ENCODE results near the gene SLC16A11.

Gene SLC16A11

DNA sequence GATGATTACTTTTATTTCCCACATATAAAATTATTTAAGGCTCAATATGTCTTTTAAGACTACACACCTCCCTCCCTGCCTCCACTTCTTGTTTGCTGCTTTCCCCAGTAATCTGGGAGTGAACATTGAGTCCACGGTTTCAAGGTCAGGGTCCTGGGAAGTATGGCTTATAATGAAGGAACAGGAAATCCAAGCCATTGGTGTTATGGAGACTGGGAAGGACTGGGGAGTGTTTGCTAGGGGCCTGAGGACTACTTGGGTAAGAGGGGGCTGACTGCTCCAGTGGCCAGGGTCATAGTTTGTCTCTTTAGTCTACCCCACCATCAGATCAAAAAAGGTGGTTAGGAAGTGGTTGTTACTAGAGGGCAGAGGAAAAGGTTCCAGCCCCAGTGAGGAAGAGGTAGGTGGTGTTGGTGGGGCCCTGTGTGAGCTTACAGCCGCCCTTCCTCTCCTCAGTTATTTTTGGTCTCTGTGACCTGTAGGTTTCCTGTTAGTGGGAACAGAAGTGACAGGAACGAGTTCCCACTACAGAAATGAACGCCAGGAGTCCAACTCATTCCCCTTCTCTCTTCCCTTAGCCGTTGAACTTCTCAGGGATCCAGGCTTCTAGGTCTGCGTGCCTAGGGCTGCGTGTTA lies 8.8 kb downstream of the SLC16A11 start:
- in situ Hi-C loops (cut with HindIII; ENCODE audit: low pct_ligation_motif_present, low pct_unique_long_range_greater_than_20kb, low sequenced_read_pairs) = no loop called here
- DNase-seq = no peak

DNA sequence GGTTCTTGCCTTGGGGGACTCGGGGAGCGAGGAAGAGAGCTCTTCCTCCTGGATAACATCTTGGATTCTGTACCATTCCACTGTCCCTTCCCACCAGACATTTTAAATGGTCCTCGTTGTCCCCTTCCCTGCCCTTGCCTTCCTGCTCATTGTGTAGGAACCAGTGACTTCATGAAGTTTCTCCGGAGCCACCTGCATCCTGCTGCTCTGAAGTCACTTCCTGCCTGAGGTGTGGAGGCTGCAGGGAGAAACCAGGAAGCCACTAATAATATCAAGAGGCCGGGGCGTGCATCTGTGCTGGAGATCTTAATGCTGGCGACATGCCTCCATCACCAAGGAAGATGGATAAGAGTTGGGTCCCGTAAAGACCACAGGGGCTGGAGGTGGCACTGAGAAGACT lies 14.2 kb downstream of the SLC16A11 start:
- DNase-seq = no peak
- in situ Hi-C loops (cut with HindIII; ENCODE audit: low pct_ligation_motif_present, low pct_unique_long_range_greater_than_20kb, low sequenced_read_pairs) = no loop called here

DNA sequence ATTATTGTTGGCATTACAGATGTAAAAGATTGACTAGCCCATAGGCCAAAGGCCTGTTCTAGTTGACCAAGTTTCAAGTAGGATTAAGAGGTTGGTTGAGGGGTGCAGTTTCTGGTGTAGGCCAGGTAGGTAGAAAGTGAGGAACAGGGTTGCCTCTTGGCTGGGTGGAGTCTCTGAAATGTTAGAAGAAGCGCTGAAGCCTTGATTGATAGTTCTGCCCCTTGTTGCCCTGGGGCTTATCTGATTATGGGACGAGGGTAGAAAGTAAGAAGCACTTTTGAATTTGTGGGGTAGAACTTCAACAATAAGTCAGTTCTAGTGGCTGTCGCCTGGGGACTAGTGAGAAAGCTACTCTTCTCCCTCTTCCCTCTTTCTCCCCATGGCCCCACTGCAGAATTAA lies 14.8 kb downstream of the SLC16A11 start:
- in situ Hi-C loops (cut with HindIII; ENCODE audit: low pct_ligation_motif_present, low pct_unique_long_range_greater_than_20kb, low sequenced_read_pairs) = no loop called here
- no peak for DNase-seq

DNA sequence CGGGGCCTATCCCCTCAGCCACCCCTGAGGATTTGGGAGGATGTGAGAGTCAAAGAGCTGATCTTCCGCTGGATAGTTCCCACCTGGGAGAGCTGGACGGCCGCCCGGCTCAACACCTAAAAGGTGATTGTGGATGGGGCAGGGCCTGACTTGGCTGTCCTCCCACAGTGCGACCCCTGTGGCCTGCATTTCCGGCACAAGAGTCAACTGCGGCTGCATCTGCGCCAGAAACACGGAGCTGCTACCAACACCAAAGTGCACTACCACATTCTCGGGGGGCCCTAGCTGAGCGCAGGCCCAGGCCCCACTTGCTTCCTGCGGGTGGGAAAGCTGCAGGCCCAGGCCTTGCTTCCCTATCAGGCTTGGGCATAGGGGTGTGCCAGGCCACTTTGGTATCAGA lies 16.6 kb downstream of the SLC16A11 start:
- in situ Hi-C loops (cut with HindIII; ENCODE audit: low pct_ligation_motif_present, low pct_unique_long_range_greater_than_20kb, low sequenced_read_pairs) = no loop called here
- no peak for DNase-seq

DNA sequence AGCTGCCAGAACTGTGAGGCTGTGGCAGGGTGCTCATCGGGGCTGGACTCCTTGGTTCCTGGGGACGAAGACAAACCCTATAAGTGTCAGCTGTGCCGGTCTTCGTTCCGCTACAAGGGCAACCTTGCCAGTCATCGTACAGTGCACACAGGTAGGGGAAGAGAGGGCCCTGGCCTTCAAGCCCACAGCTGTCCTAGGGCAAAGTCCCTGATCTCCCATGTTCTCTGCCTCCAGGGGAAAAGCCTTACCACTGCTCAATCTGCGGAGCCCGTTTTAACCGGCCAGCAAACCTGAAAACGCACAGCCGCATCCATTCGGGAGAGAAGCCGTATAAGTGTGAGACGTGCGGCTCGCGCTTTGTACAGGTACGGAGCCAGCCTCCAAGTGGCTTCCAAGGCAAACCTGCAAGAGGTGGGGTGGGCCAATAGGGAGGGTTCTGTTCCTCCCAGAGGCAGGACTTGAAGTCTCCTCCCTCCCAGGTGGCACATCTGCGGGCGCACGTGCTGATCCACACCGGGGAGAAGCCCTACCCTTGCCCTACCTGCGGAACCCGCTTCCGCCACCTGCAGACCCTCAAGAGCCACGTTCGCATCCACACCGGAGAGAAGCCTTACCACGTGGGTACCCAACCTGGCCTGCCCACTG lies 17.3 kb downstream of the SLC16A11 start:
- DNase-seq = no peak
- in situ Hi-C loops (cut with HindIII; ENCODE audit: low pct_ligation_motif_present, low pct_unique_long_range_greater_than_20kb, low sequenced_read_pairs) = no loop called here

DNA sequence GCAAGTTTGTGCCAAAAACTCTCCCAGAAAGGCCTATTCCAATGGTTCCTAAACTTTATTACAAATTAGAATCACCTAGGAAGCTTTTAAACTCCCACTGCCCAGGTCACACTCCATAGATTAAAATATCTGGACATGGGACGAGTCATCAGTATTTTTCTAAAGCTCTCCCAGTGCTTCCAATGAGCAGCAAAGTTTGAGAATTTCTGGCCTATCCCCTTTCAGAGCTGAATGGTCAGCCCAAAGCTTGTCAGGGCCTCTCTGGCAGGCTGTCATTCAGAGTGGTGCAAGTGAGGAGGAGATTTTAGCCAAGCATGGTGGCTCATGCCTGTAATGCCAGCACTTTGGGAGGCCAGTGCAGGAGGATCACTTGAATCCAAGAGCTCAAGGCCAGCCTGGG lies 18.6 kb downstream of the SLC16A11 start:
- in situ Hi-C loops (cut with HindIII; ENCODE audit: low pct_ligation_motif_present, low pct_unique_long_range_greater_than_20kb, low sequenced_read_pairs) = no loop called here
- DNase-seq = peak; percentile 60

DNA sequence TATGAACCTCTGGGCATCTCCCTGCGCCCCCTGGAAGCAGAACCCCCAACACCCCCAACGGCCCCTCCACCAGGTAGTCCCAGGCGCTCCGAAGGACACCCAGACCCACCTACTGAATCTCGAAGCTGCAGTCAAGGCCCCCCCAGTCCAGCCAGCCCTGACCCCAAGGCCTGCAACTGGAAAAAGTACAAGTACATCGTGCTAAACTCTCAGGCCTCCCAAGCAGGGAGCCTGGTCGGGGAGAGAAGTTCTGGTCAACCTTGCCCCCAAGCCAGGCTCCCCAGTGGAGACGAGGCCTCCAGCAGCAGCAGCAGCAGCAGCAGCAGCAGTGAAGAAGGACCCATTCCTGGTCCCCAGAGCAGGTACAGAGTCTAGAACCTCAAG lies 19.5 kb downstream of the SLC16A11 start:
- DNase-seq = no peak
- in situ Hi-C loops (cut with HindIII; ENCODE audit: low pct_ligation_motif_present, low pct_unique_long_range_greater_than_20kb, low sequenced_read_pairs) = no loop called here

DNA sequence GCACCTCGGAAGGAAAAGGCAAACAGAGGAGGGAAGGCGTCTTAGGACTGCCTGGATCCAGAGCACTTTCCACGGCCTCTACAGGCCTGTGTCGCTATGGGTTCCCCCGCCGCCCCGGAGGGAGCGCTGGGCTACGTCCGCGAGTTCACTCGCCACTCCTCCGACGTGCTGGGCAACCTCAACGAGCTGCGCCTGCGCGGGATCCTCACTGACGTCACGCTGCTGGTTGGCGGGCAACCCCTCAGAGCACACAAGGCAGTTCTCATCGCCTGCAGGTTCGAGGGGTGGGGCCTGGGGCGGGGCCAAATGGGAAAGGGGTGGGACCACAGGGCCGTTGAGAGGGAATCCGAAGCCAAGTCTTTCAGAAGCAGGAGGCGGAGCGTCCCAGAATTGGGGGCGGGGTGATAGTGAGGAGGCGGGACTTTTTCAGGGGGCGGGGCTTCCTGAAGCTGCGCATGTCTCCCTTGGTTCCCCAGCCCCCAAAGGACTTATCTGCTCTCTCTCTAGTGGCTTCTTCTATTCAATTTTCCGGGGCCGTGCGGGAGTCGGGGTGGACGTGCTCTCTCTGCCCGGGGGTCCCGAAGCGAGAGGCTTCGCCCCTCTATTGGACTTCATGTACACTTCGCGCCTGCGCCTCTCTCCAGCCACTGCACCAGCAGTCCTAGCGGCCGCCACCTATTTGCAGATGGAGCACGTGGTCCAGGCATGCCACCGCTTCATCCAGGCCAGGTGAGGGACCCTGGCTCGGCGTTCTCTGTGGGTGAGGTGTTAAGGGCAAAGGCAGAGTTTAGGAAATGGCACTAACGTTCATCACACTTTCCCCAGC lies 20.1 kb downstream of the SLC16A11 start:
- in situ Hi-C loops (cut with HindIII; ENCODE audit: low pct_ligation_motif_present, low pct_unique_long_range_greater_than_20kb, low sequenced_read_pairs) = no loop called here
- DNase-seq = no peak

DNA sequence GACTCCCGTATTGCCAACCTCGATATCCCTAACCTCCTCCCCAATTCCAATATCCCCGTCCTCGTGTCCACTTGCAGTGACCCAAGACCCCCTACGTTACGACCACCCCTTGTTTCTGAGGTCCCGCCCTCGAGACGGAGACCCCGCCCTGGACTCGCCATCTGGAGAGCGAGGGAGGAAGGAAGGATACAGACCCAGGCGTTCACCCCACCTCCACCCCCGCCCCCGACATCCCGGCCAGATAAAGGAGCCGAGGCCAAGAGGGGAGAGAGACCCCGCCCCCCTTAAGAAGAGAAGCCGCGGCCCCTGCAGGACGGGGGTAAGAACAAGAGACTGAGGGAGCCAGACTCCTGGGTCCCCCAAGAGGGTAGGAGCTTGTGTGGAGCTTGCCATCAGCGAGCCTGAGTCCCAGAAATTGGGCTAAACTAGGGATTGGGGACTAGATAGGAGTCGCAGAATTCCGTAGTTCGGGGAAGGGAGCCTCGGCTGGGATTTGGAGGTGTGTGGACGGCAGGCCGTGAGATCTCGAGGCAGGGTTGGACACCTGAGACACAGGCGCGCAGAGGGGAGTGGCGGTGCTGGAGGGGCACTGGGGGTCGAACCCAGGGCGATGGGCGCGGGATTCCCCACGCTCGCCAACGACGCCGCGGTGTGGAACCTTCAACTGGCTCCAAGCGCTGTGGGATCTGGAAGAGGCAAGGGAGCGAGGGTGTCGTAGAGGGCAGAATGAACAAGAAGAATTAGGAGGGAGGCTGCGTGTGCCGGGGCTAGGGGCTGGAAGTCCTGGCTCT lies 20.9 kb downstream of the SLC16A11 start, which contains the start of gene BCL6B:
BCL6B (plus strand) TSS at position 270 of the 791 bp plus-strand sequence. CDS start 622 bp downstream, outside the sequence.
- in situ Hi-C loops (cut with HindIII; ENCODE audit: low pct_ligation_motif_present, low pct_unique_long_range_greater_than_20kb, low sequenced_read_pairs) = no loop called here
- no peak for DNase-seq

DNA sequence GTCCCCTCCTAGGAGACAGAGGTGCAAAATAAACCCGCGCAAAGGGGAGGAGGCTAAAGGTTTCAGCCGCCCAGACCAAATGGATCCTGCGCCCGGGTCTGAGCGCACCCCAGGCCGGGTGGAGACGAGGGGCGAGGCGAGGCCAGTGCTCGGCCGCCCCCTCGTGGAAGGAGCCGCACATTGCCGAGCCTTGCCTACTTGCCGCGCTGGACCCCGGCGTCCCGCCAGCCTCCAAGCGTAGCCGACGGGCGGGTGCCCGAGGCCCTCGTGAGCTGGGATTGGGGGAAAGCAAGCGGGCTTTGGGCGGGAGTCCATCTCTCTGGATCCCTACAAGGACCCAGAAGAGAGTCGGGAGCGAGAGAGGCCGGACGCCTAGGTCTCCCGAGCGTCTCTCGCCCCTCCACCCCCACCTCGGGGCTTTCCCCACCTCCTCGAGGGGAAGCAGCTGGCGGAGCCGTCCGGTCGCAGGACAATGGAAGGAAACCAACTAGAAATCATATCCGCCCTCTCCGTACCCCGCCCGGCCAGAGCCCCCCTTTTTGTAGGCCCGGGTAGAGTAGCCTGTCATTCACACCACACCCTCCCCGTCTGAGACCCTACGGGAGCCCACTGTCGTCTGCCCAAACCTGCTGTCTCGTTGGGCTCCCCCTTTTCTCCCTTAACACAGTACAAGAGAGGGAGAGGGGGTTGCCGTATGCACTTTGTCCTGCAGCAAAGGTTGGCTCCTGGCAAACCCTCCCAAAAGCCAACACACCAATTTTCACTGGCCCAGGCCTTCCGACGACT lies 21.7 kb downstream of the SLC16A11 start:
- peak; percentile 73 for DNase-seq
- in situ Hi-C loops (cut with HindIII; ENCODE audit: low pct_ligation_motif_present, low pct_unique_long_range_greater_than_20kb, low sequenced_read_pairs) = no loop called here

DNA sequence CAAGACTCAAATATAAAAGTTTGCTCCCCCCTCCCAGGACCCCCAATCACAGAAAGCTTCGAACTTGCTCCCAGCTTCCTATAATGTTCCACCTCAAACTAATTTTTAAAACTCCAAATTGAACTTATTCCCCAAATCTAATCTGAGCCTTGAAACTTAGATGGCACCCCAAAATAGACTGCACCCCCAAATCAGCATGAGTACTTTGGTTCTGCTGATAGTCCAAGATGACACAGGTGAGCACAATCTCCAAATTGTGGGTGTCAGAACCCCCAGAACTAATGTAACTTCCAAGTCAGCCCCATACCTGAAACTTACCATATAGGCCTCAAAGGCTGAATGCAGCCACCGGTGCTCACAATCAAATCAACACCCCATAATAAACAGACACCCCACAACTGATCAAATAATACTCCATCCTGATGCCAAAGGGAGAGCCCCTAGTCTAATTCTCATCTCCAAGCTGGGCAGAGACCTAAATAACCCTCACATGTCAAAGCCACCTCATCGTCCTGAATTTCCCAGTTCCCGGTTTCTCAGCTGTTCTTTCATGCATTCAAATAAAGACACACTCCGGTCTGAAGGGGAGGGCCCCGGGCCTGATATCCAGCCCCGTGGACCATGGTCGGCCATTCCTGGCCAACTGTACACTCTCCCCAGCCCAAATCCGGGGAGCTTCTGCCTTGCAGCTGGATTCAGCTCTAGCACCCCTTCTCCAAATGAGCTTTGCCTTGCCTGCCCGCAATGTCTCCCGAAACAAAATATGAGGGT lies 22.8 kb downstream of the SLC16A11 start:
- in situ Hi-C loops (cut with HindIII; ENCODE audit: low pct_ligation_motif_present, low pct_unique_long_range_greater_than_20kb, low sequenced_read_pairs) = no loop called here
- no peak for DNase-seq

DNA sequence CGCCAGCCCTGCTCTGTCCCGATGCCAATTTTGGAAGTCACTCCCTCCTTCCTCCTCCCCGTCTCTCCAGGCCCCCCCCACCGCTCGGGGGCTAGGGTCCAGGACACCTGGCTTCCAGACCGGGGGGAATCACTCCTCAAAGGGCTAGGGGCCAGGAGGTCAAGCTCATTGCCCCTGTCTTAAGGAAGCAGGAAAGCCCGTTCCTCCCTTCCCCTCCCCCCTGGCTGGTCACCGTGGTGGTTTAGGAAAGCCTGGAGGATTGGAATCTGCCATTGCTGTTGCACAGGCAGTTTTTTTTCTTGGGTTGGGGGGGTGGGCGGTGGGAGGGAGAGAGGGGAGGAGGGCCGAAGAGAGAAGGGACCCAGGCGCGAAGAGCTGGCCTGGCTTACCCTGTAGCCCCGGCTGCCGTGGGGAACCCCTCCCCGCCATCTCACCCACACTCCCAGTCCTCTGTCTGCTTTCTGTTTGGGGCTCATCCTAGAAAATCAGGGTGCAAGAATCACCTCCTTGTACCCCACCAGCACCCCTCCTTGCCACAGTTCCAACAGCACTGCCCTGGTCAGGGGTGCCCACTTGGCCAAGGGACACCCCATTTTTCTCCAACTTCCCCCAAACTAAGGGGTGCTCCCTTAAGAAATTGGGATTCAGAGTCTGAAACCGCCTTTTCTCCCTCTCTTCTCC lies 23.9 kb downstream of the SLC16A11 start:
- in situ Hi-C loops (cut with HindIII; ENCODE audit: low pct_ligation_motif_present, low pct_unique_long_range_greater_than_20kb, low sequenced_read_pairs) = no loop called here
- DNase-seq = peak; percentile 64

DNA sequence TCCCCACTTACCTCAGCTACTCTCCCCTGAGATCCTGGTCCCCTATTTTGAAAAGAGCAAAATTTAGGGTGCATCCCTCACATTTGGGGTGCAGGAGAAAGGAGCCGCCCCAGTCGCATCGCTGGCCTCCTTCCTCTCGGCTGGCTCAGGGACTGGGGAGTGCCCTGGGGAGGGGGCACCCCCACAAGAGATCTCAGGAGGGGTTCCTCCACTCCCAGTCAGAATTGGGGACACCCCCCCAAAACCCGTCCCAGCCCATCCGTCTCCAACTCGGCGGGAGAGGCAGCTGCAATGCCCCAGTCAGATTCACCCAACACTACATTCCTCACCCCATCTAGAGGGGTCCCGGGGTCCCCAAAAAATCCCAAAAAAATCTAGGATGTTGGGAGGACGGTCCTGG lies 24.5 kb downstream of the SLC16A11 start:
- in situ Hi-C loops (cut with HindIII; ENCODE audit: low pct_ligation_motif_present, low pct_unique_long_range_greater_than_20kb, low sequenced_read_pairs) = no loop called here
- DNase-seq = no peak

DNA sequence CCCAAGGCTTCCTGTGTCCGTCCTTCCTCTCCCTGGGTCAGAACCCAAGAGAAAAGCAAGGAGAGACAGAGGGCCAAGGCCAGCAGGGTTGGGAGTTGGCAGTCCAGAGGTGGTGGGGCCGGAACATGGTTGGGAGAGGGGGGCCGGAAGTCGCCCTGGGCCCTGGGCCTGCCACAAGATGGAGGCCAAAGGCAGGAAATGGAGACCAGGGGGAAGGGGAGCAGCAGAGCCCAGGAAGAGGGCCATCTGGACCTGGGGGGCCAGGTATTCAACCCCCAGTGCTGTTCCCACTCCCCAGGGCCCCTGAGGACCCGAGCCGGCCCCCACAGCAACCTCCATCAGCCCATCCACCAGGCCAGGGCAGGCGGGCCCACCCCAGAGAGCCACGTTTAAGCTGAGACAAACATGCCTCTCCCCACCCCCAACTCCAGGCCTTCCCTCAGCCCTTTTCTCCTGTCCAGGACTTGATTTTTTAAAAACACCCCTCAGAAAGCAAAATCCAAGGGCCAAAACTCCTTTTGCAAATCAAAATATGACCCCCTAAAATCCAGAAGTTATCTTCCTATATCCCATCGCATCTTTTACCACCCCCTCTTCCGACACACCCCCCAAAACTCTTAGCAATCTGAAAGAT lies 25.4 kb downstream of the SLC16A11 start:
- in situ Hi-C loops (cut with HindIII; ENCODE audit: low pct_ligation_motif_present, low pct_unique_long_range_greater_than_20kb, low sequenced_read_pairs) = no loop called here
- DNase-seq = no peak

DNA sequence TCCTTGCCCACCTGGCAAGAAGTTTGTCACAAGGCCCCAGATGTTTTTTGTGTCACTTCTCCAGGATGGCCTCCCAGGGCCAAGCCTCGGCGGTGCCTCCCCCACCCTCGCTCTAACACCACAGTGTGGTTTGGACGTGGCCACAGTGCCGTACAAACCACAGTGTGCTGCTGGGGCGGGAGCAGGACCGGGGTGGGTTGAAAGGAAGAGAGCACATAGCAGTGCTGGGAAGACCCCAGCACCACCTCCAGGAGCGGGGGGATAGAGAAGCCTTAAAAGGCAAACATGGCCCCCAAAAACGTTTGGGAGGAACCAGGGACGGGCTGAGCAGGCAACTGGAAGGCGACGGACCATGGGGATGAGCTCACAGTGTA lies 26.1 kb downstream of the SLC16A11 start:
- in situ Hi-C loops (cut with HindIII; ENCODE audit: low pct_ligation_motif_present, low pct_unique_long_range_greater_than_20kb, low sequenced_read_pairs) = no loop called here

DNA sequence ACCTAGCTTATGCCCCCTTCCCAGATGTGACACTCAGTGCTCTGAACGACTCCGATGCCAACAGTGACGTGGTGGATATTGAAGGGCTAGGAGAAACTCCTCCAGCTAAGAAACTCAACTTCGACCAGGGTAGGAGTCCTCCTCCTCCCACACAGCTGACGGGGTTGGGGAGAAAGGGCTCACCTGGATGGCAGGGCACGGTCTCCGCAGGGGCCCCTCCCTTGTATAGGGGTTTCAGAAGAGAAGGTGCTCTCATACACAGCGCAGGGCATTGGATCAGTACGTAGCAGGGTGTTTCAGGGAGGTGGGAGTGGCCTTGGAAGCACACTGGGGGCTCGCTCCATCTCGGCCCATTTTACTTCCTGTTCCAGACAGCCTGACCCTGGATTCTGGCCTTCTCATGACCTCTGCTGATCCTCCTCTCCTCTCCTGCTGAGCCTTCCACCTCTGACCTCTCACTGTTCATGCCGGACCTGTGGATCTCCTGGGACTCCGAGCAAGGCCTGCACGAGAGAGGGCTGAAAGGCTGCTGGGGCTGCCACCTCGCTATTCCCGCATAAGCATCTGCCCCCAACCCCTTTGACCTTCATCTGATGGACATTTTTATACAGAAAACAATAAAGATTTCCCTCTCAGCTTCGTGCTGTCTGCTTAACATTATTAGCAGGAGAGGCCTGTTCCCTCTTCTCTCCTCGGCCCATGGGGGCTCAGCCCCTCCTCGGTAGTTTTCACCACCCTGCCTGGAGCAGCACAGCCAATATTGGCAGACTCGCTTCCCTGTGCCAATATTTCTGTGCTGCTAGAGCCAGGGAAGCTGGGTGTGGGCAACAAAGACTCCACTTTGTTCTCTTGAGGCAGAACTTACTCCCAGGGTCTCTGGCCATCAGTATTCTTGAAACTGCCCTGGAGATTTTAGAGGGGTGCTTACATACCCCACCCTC lies 26.7 kb downstream of the SLC16A11 start:
- DNase-seq = no peak
- in situ Hi-C loops (cut with HindIII; ENCODE audit: low pct_ligation_motif_present, low pct_unique_long_range_greater_than_20kb, low sequenced_read_pairs) = no loop called here

More for the DNA sequence above, 26.1 kb downstream of the SLC16A11 start:
- DNase-seq = no peak
